WTC11 (cell line): ENCODE data around the gene CPXM1. TPM values are rescaled to one million over a fixed set of nuclear protein-coding genes. Genes with fewer than 3 reads are reported as not detected.

Experiments used
- ATAC-seq: fragments of 200-7000 bp; cut with Tn5 transposase; 2 replicates; pipeline ENCODE4 v1.10.0; 2021; ENCODE audit warnings: mild to moderate bottlenecking, moderate library complexity
- CTCF ChIA-PET: fragments of 300-600 bp; sonication (Branson Sonifier 250); formaldehyde crosslinking; loops from one replicate; lab custom pipeline; 2021; ENCODE audit warnings: antibody characterized with exemption; lab: Charles Lee
- POLR2A ChIA-PET: fragments of 350-600 bp; sonication (Branson Sonifier 250); formaldehyde crosslinking; loops from one replicate; lab custom pipeline; 2021; ENCODE audit warnings: antibody characterized with exemption; lab: Charles Lee
- DNase-seq: peaks from one replicate; pipeline ENCODE4 v3.0.0; 2021; ENCODE audit warnings: low spot score
- H3K27ac Mint-ChIP-seq: 2 replicates; pipeline ENCODE4 v1.8.0; 2021; ENCODE audit warnings: mixed read lengths
- H3K27me3 Mint-ChIP-seq: 2 replicates; pipeline ENCODE4 v1.8.0; 2021; ENCODE audit warnings: low read depth, mild to moderate bottlenecking, moderate library complexity, mixed read lengths
- H3K36me3 Mint-ChIP-seq: 2 replicates; pipeline ENCODE4 v1.8.0; 2021; ENCODE audit warnings: mixed read lengths
- H3K4me1 Mint-ChIP-seq: 2 replicates; pipeline ENCODE4 v1.8.0; 2022; ENCODE audit warnings: mixed read lengths
- H3K4me3 Mint-ChIP-seq: 2 replicates; pipeline ENCODE4 v1.8.0; 2021; ENCODE audit warnings: mild to moderate bottlenecking, moderate library complexity, mixed read lengths
- H3K9me3 Mint-ChIP-seq: 2 replicates; pipeline ENCODE4 v1.8.0; 2021; ENCODE audit warnings: mixed read lengths
- ATF1 ChIP-seq: sonication (generic); formaldehyde crosslinking; IDR thresholded peaks from 2 replicates; pipeline ENCODE4 v1.8.1; 2023; ENCODE audit warnings: mild to moderate bottlenecking, moderate library complexity, missing genetic modification reagents
- ATF2 ChIP-seq: sonication (generic); formaldehyde crosslinking; IDR thresholded peaks from 2 replicates; pipeline ENCODE4 v1.8.1; 2022; ENCODE audit warnings: low read depth, missing genetic modification reagents, borderline replicate concordance
- CREB1 ChIP-seq: sonication (generic); formaldehyde crosslinking; IDR thresholded peaks from 2 replicates; pipeline ENCODE4 v1.8.0; 2023; ENCODE audit warnings: mild to moderate bottlenecking, missing genetic modification reagents
- E2F5 ChIP-seq: sonication (generic); formaldehyde crosslinking; IDR thresholded peaks from 2 replicates; pipeline ENCODE4 v1.8.1; 2022; ENCODE audit warnings: mild to moderate bottlenecking, moderate library complexity, missing genetic modification reagents
- ERG ChIP-seq: fragments of 250-450 bp; sonication (Bioruptor Pico); IDR thresholded peaks from 2 replicates; pipeline ENCODE4 v1.8.0; 2021; ENCODE audit warnings: mild to moderate bottlenecking
- HMGXB4 ChIP-seq: sonication (generic); formaldehyde crosslinking; IDR thresholded peaks from 2 replicates; pipeline ENCODE4 v1.8.1; 2023; ENCODE audit warnings: mild to moderate bottlenecking, moderate library complexity, missing genetic modification reagents
- KAT7 ChIP-seq: sonication (generic); formaldehyde crosslinking; IDR thresholded peaks from 2 replicates; pipeline ENCODE4 v1.8.1; 2023; ENCODE audit warnings: missing genetic modification reagents, mild to moderate bottlenecking, borderline replicate concordance
- MXD4 ChIP-seq: fragments of 250-450 bp; sonication (Bioruptor Pico); IDR thresholded peaks from 2 replicates; pipeline ENCODE4 v1.8.0; 2021; ENCODE audit warnings: mild to moderate bottlenecking, moderate library complexity, borderline replicate concordance
- NFE2L1 ChIP-seq: sonication (generic); formaldehyde crosslinking; IDR thresholded peaks from 2 replicates; pipeline ENCODE4 v1.8.1; 2023; ENCODE audit warnings: missing genetic modification reagents
- PREB ChIP-seq: sonication (generic); formaldehyde crosslinking; IDR thresholded peaks from 2 replicates; pipeline ENCODE4 v1.8.1; 2022; ENCODE audit warnings: mild to moderate bottlenecking, missing genetic modification reagents, moderate library complexity, borderline replicate concordance
- RELA ChIP-seq: sonication (generic); formaldehyde crosslinking; IDR thresholded peaks from 2 replicates; pipeline ENCODE4 v1.8.1; 2022; ENCODE audit warnings: missing genetic modification reagents, mild to moderate bottlenecking, borderline replicate concordance
- SMAD4 ChIP-seq: sonication (generic); formaldehyde crosslinking; IDR thresholded peaks from 2 replicates; pipeline ENCODE4 v1.8.0; 2022; ENCODE audit warnings: mild to moderate bottlenecking, missing genetic modification reagents
- SP1 ChIP-seq: sonication (generic); formaldehyde crosslinking; conservative IDR thresholded peaks from 2 replicates; pipeline ENCODE4 v1.8.1; 2022; ENCODE audit warnings: missing genetic modification reagents
- TP53 ChIP-seq: sonication (generic); formaldehyde crosslinking; IDR thresholded peaks from 2 replicates; pipeline ENCODE4 v1.8.1; 2023; ENCODE audit warnings: mild to moderate bottlenecking, missing genetic modification reagents
- ZBTB21 ChIP-seq: sonication (generic); formaldehyde crosslinking; IDR thresholded peaks from 2 replicates; pipeline ENCODE4 v1.8.1; 2023; ENCODE audit warnings: mild to moderate bottlenecking, missing genetic modification reagents, borderline replicate concordance
- ZNF138 ChIP-seq: sonication (generic); formaldehyde crosslinking; conservative IDR thresholded peaks from 2 replicates; pipeline ENCODE4 v1.8.1; 2022; ENCODE audit warnings: mild to moderate bottlenecking, moderate library complexity, missing genetic modification reagents
- ZNF263 ChIP-seq: sonication (generic); formaldehyde crosslinking; IDR thresholded peaks from 2 replicates; pipeline ENCODE4 v1.8.1; 2022; ENCODE audit warnings: low read depth, mild to moderate bottlenecking, moderate library complexity, missing genetic modification reagents
- ZNF317 ChIP-seq: sonication (generic); formaldehyde crosslinking; IDR thresholded peaks from 2 replicates; pipeline ENCODE4 v1.8.1; 2023; ENCODE audit warnings: low read depth, mild to moderate bottlenecking, moderate library complexity, missing genetic modification reagents, borderline replicate concordance
- ZNF425 ChIP-seq: fragments of 250-450 bp; sonication (Bioruptor Pico); conservative IDR thresholded peaks from 2 replicates; pipeline ENCODE4 v1.9.0; 2021; ENCODE audit warnings: mild to moderate bottlenecking
- ZNF671 ChIP-seq: fragments of 250-450 bp; sonication (Bioruptor Pico); IDR thresholded peaks from 2 replicates; pipeline ENCODE4 v1.8.0; 2021; ENCODE audit warnings: mild to moderate bottlenecking
- total RNA-seq: library from RNA; stranded (reverse); gene quantifications from 3 replicates; pipeline ENCODE4 v1.2.3, GENCODE V29; 2021

Gene CPXM1
- total RNA-seq, 1 experiment from 2014 or later: 51.2 TPM

- TF ChIP-seq ATF1 (CRISPR knock-in tag) (no peak), CREB1 (CRISPR knock-in tag) (no peak), ZNF138 (CRISPR knock-in tag) (no peak), MXD4 (no peak), PREB (CRISPR knock-in tag) (no peak), NFE2L1 (CRISPR knock-in tag) (no peak)
Measured at GRCh38 chr20:2775139-2775538, 25.3 kb downstream of the CPXM1 start (continued).

- POLR2A ChIA-PET: no interaction called here
- Mint-ChIP-seq H3K4me3 (no peak overlapping the region), H3K36me3 (no peaks in the 10 kb centered on the region), H3K4me1 (no peaks in the 10 kb centered on the region), H3K27ac (no peak overlapping the region)
- no peak for DNase-seq
- TF ChIP-seq ZNF671: no peak
- no peak for TF ChIP-seq PREB (CRISPR knock-in tag)
- TF ChIP-seq ZNF263: no peak
- TF ChIP-seq SMAD4 (CRISPR knock-in tag): no peak
- no peak for TF ChIP-seq ERG (CRISPR knock-in tag)
- TF ChIP-seq E2F5 (CRISPR knock-in tag): no peak
- TF ChIP-seq, all 79 proteins: peak for 0
- Mint-ChIP-seq H3K9me3 (peaks cover 14% of the 10 kb centered on the region; the same call in 1 of the 2 replicates), H3K27me3 (peaks cover 14% of the 10 kb centered on the region)
- ATAC-seq: no peak
- CTCF ChIA-PET: interaction anchor here (0.7 to 1.7 kb wide), 3 partner anchors 11 to 502 kb away, joined by 4 to 5 read pairs (median 4); no protein-coding TSS in a partner anchor
Measured at GRCh38 chr20:2773812-2774211, 26.6 kb downstream of the CPXM1 start.

- no peak overlapping the region for H3K27ac Mint-ChIP-seq
- ChIA-PET CTCF (interaction anchor here (1.2 to 1.8 kb wide), 2 partner anchors 16 to 80 kb away, joined by 3 to 6 read pairs; no protein-coding TSS in a partner anchor), POLR2A (no interaction called here)
- TF ChIP-seq ZNF317 (CRISPR knock-in tag): no peak
- TF ChIP-seq TP53 (CRISPR knock-in tag): no peak
- TF ChIP-seq ATF2 (CRISPR knock-in tag): no peak
- no peak for TF ChIP-seq RELA
- no peak for TF ChIP-seq ZNF425 (CRISPR knock-in tag)
- TF ChIP-seq HMGXB4 (CRISPR knock-in tag): no peak
- no peak for TF ChIP-seq ZBTB21 (CRISPR knock-in tag)
- no peak for TF ChIP-seq NFE2L1 (CRISPR knock-in tag)
- TF ChIP-seq SP1 (CRISPR knock-in tag): no peak
- TF ChIP-seq ERG (CRISPR knock-in tag): no peak
- no peak for TF ChIP-seq E2F5 (CRISPR knock-in tag)
- no peak for TF ChIP-seq KAT7 (CRISPR knock-in tag)
Measured at GRCh38 chr20:2771631-2772080, 28.8 kb downstream of the CPXM1 start.

More at GRCh38 chr20:2771631-2772080, 28.8 kb downstream of the CPXM1 start:
- DNase-seq (no peak), ATAC-seq (peak; percentile 65)
- H3K4me1 Mint-ChIP-seq: no peaks in the 10 kb centered on the region
- no peaks in the 10 kb centered on the region for H3K36me3 Mint-ChIP-seq
- no peak overlapping the region for H3K4me3 Mint-ChIP-seq
- peaks cover 14% of the 10 kb centered on the region; the same call in 1 of the 2 replicates for H3K27me3 Mint-ChIP-seq
- H3K9me3 Mint-ChIP-seq: peaks cover 6% of the 10 kb centered on the region; the same call in 1 of the 2 replicates
